GM12878 (cell line): ENCODE results near the gene HIF3A.

ENCODE experiments used
- BCLAF1 ChIP-seq: fragments of 450-650 bp; IDR thresholded peaks from 2 replicates; pipeline ENCODE4 v1.6.1; 2017; ENCODE audit warnings: antibody characterized with exemption, mild to moderate bottlenecking, moderate library complexity
- CBFB ChIP-seq: IDR thresholded peaks from 2 replicates; pipeline ENCODE4 v1.6.1; 2016; ENCODE audit warnings: antibody characterized with exemption, low read depth
- EZH2 ChIP-seq: IDR thresholded peaks from 2 replicates; pipeline ENCODE4 v1.6.1; 2012; ENCODE audit warnings: low read depth, mild to moderate bottlenecking, control low read depth, inconsistent platforms, low read length, borderline replicate concordance; ENCODE audit not compliant: control insufficient read depth
- FOS ChIP-seq: IDR thresholded peaks from 3 replicates; pipeline ENCODE4 v1.6.1; 2011; ENCODE audit warnings: borderline replicate concordance; ENCODE audit not compliant: insufficient read length; ENCODE audit errors: extremely low read depth
- SMC3 ChIP-seq: IDR thresholded peaks from 2 replicates; pipeline ENCODE4 v1.6.1; 2011; ENCODE audit warnings: low read length, improper control_type of control experiment, borderline replicate concordance
- TF ChIP-seq, protein P1 (sequence below): IDR thresholded peaks from 2 replicates; pipeline ENCODE4 v1.6.1; 2011; ENCODE audit warnings: low read depth, mild to moderate bottlenecking, low read length, moderate library complexity, borderline replicate concordance; ENCODE audit errors: extremely low read depth
- TF ChIP-seq, protein P2 (sequence below): IDR thresholded peaks from 2 replicates; pipeline ENCODE4 v1.6.1; 2011; ENCODE audit warnings: mild to moderate bottlenecking, low read depth, low read length, moderate library complexity; ENCODE audit not compliant: insufficient replicate concordance
- TF ChIP-seq, protein P3 (sequence below), 3 experiments: IDR thresholded peaks in 2 of 3; conservative IDR thresholded peaks in 1 of 3; 2 replicates each; pipeline ENCODE4 v1.5.1; 2011; ENCODE audit warnings: low read depth in 3 of 3, low read length in 3 of 3, mild to moderate bottlenecking in 3 of 3, control low read depth in 2 of 3, moderate library complexity in 2 of 3, inconsistent platforms in 1 of 3, mixed read lengths in 1 of 3; ENCODE audit not compliant: control insufficient read depth in 2 of 3, insufficient read depth in 1 of 3; ENCODE audit errors: extremely low read depth in 1 of 3

DNA sequence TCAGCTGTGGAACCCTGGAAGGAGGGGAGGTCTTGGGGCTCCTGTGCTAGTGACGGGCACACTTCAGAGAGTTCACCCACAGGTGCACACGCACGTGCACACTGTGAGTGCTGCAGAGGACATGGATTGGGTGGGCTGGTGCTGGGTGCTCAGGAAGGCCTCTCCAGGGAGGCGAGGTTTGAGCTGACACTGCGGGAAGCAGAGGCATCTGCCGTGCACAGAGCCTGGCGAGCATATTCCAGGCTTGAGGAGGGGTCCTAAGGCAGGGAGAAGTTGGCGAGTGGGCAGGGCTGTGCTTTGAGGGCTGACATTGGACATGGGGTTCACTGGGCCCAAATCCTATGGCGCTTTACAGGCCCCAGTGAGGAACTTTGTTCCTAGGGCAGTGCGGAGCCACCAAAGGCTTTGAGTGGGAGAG, 90.9 kb downstream of the HIF3A start:
- TF ChIP-seq CBFB: no peak
- TF ChIP-seq, protein P1, sequence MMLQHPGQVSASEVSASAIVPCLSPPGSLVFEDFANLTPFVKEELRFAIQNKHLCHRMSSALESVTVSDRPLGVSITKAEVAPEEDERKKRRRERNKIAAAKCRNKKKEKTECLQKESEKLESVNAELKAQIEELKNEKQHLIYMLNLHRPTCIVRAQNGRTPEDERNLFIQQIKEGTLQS: no peak
- no peak for TF ChIP-seq BCLAF1
- TF ChIP-seq EZH2: no peak
- TF ChIP-seq, protein P2, sequence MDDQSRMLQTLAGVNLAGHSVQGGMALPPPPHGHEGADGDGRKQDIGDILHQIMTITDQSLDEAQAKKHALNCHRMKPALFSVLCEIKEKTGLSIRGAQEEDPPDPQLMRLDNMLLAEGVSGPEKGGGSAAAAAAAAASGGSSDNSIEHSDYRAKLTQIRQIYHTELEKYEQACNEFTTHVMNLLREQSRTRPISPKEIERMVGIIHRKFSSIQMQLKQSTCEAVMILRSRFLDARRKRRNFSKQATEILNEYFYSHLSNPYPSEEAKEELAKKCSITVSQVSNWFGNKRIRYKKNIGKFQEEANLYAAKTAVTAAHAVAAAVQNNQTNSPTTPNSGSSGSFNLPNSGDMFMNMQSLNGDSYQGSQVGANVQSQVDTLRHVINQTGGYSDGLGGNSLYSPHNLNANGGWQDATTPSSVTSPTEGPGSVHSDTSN: no peak
- TF ChIP-seq, protein P3, sequence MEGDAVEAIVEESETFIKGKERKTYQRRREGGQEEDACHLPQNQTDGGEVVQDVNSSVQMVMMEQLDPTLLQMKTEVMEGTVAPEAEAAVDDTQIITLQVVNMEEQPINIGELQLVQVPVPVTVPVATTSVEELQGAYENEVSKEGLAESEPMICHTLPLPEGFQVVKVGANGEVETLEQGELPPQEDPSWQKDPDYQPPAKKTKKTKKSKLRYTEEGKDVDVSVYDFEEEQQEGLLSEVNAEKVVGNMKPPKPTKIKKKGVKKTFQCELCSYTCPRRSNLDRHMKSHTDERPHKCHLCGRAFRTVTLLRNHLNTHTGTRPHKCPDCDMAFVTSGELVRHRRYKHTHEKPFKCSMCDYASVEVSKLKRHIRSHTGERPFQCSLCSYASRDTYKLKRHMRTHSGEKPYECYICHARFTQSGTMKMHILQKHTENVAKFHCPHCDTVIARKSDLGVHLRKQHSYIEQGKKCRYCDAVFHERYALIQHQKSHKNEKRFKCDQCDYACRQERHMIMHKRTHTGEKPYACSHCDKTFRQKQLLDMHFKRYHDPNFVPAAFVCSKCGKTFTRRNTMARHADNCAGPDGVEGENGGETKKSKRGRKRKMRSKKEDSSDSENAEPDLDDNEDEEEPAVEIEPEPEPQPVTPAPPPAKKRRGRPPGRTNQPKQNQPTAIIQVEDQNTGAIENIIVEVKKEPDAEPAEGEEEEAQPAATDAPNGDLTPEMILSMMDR (IDR thresholded peaks at IDR 0.05 in 2 of 3, conservative IDR thresholded peaks at IDR 0.05 in 1 of 3; ENCODE audit: control insufficient read depth in 2 of 3, extremely low read depth in 1 of 3, insufficient read depth in 1 of 3, low read depth in 3 of 3, low read length in 3 of 3): no peak
- TF ChIP-seq SMC3: no peak
- TF ChIP-seq FOS: no peak
